ENCODE results near the gene RALA.

RALA gene

DNA sequence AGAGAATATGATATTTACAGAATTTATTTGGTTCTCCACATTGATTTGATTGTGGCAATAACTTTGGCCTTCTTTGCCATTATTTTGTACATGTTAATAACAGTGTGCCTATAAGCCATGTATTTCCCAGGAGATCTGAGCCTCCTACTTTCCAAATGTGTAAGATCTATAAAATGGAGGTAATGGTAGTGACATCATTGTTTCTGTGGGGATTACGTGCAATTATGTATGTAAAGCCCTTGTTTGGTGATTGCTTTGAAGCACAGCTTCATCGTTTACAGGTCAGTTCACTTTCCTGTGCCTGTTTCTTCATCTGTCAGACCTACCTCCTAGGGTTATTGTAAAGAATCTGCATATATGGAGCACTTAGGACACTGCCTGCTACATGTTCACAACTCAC, 39.8 kb upstream of the RALA start:
- H3K4me1 ChIP-seq: no peaks in the 10 kb centered on the region
- TF ChIP-seq, protein P1, sequence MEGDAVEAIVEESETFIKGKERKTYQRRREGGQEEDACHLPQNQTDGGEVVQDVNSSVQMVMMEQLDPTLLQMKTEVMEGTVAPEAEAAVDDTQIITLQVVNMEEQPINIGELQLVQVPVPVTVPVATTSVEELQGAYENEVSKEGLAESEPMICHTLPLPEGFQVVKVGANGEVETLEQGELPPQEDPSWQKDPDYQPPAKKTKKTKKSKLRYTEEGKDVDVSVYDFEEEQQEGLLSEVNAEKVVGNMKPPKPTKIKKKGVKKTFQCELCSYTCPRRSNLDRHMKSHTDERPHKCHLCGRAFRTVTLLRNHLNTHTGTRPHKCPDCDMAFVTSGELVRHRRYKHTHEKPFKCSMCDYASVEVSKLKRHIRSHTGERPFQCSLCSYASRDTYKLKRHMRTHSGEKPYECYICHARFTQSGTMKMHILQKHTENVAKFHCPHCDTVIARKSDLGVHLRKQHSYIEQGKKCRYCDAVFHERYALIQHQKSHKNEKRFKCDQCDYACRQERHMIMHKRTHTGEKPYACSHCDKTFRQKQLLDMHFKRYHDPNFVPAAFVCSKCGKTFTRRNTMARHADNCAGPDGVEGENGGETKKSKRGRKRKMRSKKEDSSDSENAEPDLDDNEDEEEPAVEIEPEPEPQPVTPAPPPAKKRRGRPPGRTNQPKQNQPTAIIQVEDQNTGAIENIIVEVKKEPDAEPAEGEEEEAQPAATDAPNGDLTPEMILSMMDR (IDR thresholded peaks at IDR 0.05; ENCODE audit: low read depth, low read length): no peak
- no peak for DNase-seq
- no peaks in the 10 kb centered on the region for H3K9me3 ChIP-seq
- no peak overlapping the region for H3K4me3 ChIP-seq (ENCODE audit: low read depth, low read length)
- peaks cover under 1% of the 10 kb centered on the region; the same call in 1 of the 2 replicates for H3K36me3 ChIP-seq
- H3K27me3 ChIP-seq: no peaks in the 10 kb centered on the region

DNA sequence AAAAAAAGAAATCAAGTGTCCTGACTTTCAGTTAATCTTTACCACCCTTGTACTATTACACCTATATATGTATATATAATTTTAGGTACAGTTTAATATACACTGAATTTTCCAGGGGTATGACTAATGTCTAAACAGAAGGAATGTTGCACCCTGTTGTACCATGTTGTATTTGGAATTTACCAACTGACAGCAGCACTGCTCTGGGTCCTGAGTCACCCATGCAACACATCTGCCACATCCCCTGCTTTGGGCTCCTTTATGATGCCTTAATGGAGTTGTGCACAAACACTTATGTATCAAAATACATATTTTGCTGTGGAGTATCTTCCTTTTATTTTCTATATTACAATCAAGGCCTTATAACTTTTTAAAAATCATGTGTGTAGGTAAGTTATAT, 36.0 kb upstream of the RALA start:
- DNase-seq: no peak
- Histone ChIP-seq H3K4me1 (no peaks in the 10 kb centered on the region), H3K9me3 (no peaks in the 10 kb centered on the region), H3K36me3 (no peaks in the 10 kb centered on the region), H3K4me3 (ENCODE audit: low read depth, low read length) (no peak overlapping the region), H3K27me3 (no peaks in the 10 kb centered on the region)
- TF ChIP-seq, protein P1 (IDR thresholded peaks at IDR 0.05; ENCODE audit: low read depth, low read length): no peak

DNA sequence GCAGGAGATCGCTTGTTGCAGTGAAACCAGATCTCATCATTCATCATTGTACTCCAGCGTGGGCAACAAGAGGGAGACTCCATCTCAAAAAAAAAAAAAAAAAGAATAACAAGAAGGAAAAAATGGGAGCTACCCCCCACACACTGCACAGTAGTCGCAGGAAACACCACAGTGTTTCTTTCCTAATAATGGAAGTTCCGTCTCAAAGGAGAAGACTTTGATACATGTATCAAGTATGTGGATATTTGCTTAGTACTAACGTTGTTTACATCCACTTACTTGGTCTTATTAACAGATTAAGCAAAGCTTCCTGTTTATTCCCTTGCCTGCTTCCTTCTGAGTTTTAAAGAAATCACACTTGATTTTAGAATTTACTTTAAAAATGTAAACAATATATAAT, 35.0 kb upstream of the RALA start:
- H3K36me3 ChIP-seq: no peaks in the 10 kb centered on the region
- H3K27me3 ChIP-seq: no peaks in the 10 kb centered on the region
- H3K4me3 ChIP-seq (ENCODE audit: low read depth, low read length): no peak overlapping the region
- DNase-seq: no peak
- TF ChIP-seq, protein P1 (IDR thresholded peaks at IDR 0.05; ENCODE audit: low read depth, low read length): no peak
- H3K9me3 ChIP-seq: no peaks in the 10 kb centered on the region
- no peaks in the 10 kb centered on the region for H3K4me1 ChIP-seq

DNA sequence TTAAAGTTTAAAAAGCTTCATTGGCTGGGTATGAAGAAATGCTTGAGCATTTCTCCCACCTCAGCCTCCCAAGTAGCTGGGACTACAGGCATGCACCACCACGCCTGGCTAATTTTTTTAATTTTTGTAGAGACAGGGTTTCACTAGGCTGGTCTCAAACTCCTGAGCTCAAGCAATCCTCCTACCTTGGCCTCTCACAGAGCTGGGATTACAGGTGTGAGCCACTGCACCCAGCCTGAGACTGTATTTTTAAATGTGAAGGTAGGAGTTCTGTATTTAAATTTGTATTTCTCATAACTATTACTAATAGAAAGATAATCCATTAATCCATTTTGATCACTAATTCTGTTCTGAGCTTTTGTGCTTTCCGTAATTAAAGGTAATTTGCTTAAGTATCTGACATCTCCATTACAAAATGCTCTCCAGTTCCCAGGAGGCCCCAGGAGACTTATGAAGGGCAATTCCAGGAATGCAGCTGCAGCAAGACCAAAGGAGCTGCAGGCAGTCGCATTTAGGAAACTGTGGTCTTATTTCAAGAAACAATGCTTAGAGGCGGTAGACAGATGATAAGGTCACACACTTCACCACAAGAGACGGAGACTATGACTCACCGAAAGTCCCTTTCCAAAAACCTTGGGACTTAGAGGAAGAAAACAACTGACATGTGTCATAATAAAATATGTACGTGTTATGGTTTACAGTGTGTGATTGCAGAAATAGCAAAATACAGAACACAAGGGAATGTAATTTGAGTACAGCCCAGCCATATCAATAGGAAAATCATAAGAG, 33.9 kb upstream of the RALA start:
- H3K9me3 ChIP-seq: no peaks in the 10 kb centered on the region
- no peaks in the 10 kb centered on the region for H3K27me3 ChIP-seq
- H3K4me1 ChIP-seq: no peaks in the 10 kb centered on the region
- TF ChIP-seq, protein P1 (IDR thresholded peaks at IDR 0.05; ENCODE audit: low read depth, low read length): no peak
- DNase-seq: no peak
- H3K36me3 ChIP-seq: no peaks in the 10 kb centered on the region
- H3K4me3 ChIP-seq (ENCODE audit: low read depth, low read length): no peak overlapping the region

DNA sequence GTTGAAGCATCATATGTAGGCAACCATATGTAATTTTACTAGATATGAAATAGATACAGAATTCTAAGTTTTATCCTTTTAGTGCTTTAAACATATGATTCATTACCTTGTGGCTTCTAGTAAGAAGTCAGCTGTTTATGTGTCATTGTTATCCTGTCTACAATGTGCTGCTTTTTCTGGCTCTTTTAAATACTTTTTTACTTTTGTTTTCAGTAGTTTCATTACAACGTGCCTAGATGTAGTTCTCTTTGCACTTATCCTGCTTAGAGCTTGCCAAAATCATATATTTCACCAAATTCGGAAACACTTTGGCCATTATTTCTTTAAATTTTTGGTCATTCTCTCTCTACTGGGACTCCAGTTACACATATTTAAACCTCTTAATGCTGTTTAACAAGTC, 30.8 kb upstream of the RALA start:
- H3K9me3 ChIP-seq: no peaks in the 10 kb centered on the region
- H3K36me3 ChIP-seq: no peaks in the 10 kb centered on the region
- DNase-seq: no peak
- H3K4me3 ChIP-seq (ENCODE audit: low read depth, low read length): no peak overlapping the region
- no peaks in the 10 kb centered on the region for H3K27me3 ChIP-seq
- TF ChIP-seq, protein P1 (IDR thresholded peaks at IDR 0.05; ENCODE audit: low read depth, low read length): no peak
- H3K4me1 ChIP-seq: no peaks in the 10 kb centered on the region

DNA sequence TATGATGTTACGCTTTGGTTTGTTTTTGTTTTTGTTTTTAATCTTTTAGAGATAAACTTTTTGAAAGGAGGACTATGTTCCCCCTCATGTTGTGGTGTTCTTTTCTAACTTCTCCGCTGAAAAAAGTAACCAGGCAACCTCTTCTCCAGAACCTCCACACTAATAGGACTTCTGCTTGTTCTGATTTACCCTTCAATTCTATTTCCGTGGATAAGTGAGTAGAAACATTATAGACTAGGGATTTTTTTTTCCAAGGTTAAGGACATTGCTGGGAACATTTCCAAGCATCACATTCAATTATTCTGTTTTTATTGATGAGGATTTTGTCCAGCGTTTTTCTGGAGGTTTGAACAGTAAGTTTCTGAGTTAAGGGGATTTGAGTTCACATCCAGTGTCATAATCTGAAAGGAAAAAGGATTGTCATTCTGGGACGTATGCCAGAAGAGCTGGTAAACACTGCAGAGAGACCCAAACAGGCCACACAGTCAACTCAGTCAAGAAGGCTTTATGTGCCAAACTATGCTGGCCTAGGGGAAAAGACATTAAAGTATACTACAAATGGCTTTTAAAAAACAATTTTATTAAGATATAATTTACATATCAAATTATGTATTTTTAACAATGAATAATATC, 28.3 kb upstream of the RALA start:
- Histone ChIP-seq H3K27me3 (no peaks in the 10 kb centered on the region), H3K4me3 (ENCODE audit: low read depth, low read length) (no peak overlapping the region), H3K36me3 (no peaks in the 10 kb centered on the region), H3K9me3 (no peaks in the 10 kb centered on the region), H3K4me1 (no peaks in the 10 kb centered on the region)
- DNase-seq: no peak
- TF ChIP-seq, protein P1 (IDR thresholded peaks at IDR 0.05; ENCODE audit: low read depth, low read length): no peak
